Breast epithelium (tissue), 4 donors: Measurements from ENCODE around the gene UBIAD1. TPM values are rescaled to one million over a fixed set of nuclear protein-coding genes. Genes with fewer than 3 reads are reported as not detected.

ENCODE experiments used
- DNase-seq, 2 donors: peaks; one replicate each; pipeline ENCODE4 v3.0.0-alpha.2; 2019; ENCODE audit warnings: low spot score in 2 of 2
- H3K27ac ChIP-seq, 2 donors: fragments of 200-600 bp; sonication (generic) in 1 of 2; one replicate each; pipeline ENCODE4 v1.5.1; 2016 to 2019; ENCODE audit warnings: mild to moderate bottlenecking in 1 of 2
- H3K27me3 ChIP-seq, 2 donors: fragments of 200-600 bp; sonication (generic) in 1 of 2; one replicate each; pipeline versions ENCODE4 v1.5.1 to v1.6.0; 2017 to 2019; ENCODE audit warnings: control low read depth in 1 of 2, mild to moderate bottlenecking in 1 of 2
- H3K36me3 ChIP-seq: fragments of 200-600 bp; one replicate; pipeline ENCODE4 v1.5.1; 2019
- H3K4me1 ChIP-seq, 2 donors: fragments of 200-600 bp; sonication (generic); one replicate each; pipeline ENCODE4 v1.5.1; 2016 to 2019; ENCODE audit warnings: control low read depth in 1 of 2
- H3K4me3 ChIP-seq, 3 donors: fragments of 200-600 bp; sonication (generic); 1 replicate in 2 of 3; 2 replicates in 1 of 3; pipeline ENCODE4 v1.5.1; 2016 to 2019; ENCODE audit warnings: mild to moderate bottlenecking in 3 of 3, moderate library complexity in 2 of 3
- H3K9me3 ChIP-seq, 2 donors: fragments of 200-600 bp; sonication (generic) in 1 of 2; one replicate each; pipeline ENCODE4 v1.5.1; 2016 to 2019; ENCODE audit warnings: control low read depth in 1 of 2
- POLR2A ChIP-seq: fragments of 450-650 bp; IDR thresholded peaks from one replicate; pipeline ENCODE4 v1.6.1; 2016; ENCODE audit warnings: antibody characterized with exemption, mild to moderate bottlenecking, moderate library complexity
- POLR2AphosphoS5 ChIP-seq, 3 donors: sonication (generic); formaldehyde crosslinking; IDR thresholded peaks; one replicate each; pipeline ENCODE4 v1.6.1; 2017; ENCODE audit warnings: antibody characterized with exemption in 3 of 3
- intact Hi-C: fragments of 100-400 bp; cut with DNase I; formaldehyde crosslinking; loops from one replicate; pipeline ENCODE4 v1.15.1; 2023; ENCODE audit warnings: low total_unique reads
- total RNA-seq, 3 donors: library from RNA; depleted of rRNA; stranded (reverse); fragments of >200 nt; gene quantifications; one replicate each; pipeline ENCODE4 v1.1.0, GENCODE V29; 2016
- TF ChIP-seq, protein P1 (sequence below), 3 donors: fragments of 450-650 bp; IDR thresholded peaks; one replicate each; pipeline ENCODE4 v1.5.1; 2016 to 2017; ENCODE audit warnings: antibody characterized with exemption in 3 of 3, mild to moderate bottlenecking in 3 of 3, moderate library complexity in 3 of 3

The UBIAD1 gene
- total RNA-seq, 3 donors from 2014 or later: 13.4 to 20.6 (median 16.4) TPM

DNA sequence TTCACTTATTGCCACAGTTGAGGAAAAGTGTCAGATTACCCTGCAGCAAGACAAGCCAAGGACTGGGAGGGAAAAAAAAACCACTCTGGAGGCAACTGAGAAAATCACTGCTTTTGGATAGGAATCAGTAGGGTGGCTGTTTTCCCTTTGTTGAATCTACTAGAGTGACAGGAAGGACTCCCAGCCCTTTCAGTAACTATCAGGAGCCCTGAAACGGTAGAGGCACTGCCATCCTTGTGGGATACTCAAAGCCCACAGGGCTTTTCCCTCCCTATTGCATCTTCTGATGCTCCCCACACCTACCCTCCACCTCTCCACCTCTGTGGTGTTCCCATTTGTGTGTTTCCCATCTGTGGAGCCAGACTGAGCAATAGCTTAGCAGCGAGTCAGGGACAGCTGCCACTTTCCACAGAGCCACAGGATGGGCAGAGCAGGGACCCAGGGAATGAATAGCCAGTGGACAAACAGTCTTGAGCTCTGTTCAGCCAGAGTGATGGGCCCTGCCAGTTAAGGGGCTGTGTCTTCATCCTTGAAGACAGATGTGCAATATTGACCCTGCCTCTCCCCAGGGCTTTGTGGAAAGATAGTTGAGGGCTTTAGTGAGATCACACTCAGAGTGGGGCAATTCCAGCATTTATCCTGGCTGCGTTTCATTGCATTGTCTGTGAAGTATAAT, 13.9 kb downstream of the UBIAD1 start:
- H3K4me1 ChIP-seq: no peaks in the 10 kb centered on the region
- H3K9me3 ChIP-seq: no peaks in the 10 kb centered on the region
- intact Hi-C loops: loop anchor here (5.0 kb wide), 1 partner anchor 465 kb away; no protein-coding TSS in a partner anchor
- H3K27ac ChIP-seq: no peak overlapping the region
- DNase-seq: no peak
- no peaks in the 10 kb centered on the region for H3K36me3 ChIP-seq
- TF ChIP-seq, protein P1, sequence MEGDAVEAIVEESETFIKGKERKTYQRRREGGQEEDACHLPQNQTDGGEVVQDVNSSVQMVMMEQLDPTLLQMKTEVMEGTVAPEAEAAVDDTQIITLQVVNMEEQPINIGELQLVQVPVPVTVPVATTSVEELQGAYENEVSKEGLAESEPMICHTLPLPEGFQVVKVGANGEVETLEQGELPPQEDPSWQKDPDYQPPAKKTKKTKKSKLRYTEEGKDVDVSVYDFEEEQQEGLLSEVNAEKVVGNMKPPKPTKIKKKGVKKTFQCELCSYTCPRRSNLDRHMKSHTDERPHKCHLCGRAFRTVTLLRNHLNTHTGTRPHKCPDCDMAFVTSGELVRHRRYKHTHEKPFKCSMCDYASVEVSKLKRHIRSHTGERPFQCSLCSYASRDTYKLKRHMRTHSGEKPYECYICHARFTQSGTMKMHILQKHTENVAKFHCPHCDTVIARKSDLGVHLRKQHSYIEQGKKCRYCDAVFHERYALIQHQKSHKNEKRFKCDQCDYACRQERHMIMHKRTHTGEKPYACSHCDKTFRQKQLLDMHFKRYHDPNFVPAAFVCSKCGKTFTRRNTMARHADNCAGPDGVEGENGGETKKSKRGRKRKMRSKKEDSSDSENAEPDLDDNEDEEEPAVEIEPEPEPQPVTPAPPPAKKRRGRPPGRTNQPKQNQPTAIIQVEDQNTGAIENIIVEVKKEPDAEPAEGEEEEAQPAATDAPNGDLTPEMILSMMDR (IDR thresholded peaks at IDR 0.05): no peak
- no peak for TF ChIP-seq POLR2AphosphoS5 (IDR thresholded peaks at IDR 0.05)
- no peak for TF ChIP-seq POLR2A
- H3K27me3 ChIP-seq: no peaks in the 10 kb centered on the region
- no peak overlapping the region for H3K4me3 ChIP-seq

DNA sequence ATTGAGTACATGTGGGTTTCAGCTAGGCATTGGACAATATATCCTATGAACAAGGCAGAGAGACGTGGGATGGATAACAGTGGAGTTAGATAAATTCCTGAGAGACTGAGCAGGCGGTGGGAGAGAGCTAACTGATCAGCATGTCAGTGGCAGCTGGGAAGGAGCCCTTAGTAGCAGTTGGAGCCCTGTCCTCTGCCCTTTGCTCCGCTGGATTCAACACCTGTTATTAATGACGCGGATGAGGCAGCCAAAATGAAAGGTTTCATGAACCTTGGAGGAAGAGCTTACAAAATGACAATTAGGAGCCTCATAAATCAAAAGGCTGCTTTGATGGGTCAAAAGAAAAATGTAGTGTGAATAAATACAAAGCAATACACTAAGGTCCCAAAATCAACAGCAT, 16.1 kb downstream of the UBIAD1 start:
- Histone ChIP-seq H3K27ac (no peak overlapping the region), H3K4me1 (no peaks in the 10 kb centered on the region), H3K27me3 (no peaks in the 10 kb centered on the region), H3K36me3 (no peaks in the 10 kb centered on the region), H3K9me3 (no peaks in the 10 kb centered on the region), H3K4me3 (no peak overlapping the region)
- intact Hi-C loops: loop anchor here (5.0 kb wide), 1 partner anchor 467 kb away; no protein-coding TSS in a partner anchor
- DNase-seq: no peak
- TF ChIP-seq POLR2AphosphoS5 (IDR thresholded peaks at IDR 0.05) (no peak), POLR2A (no peak)
- TF ChIP-seq, protein P1 (IDR thresholded peaks at IDR 0.05): no peak

DNA sequence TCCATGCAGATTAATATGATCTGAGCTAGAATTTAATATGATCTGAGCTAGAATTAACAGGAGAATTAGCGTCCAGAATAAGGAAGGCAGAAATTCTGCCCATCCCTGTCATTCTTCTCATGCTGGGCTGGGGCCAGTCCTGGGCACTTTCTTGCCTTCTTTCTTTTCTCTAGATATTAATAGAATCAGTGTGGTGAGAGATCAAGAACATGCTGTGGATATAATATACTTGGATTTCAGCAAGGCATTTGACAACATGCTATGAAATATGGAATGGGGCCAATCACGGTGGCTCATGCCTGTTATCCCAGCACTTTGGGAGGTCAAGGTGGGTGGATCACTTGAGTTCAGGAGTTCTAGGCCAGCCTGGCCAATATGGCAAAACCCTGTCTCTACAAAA, 18.1 kb downstream of the UBIAD1 start:
- H3K9me3 ChIP-seq: no peaks in the 10 kb centered on the region
- no peak for DNase-seq
- H3K36me3 ChIP-seq: no peaks in the 10 kb centered on the region
- H3K27ac ChIP-seq: no peak overlapping the region
- TF ChIP-seq, protein P1 (IDR thresholded peaks at IDR 0.05): no peak
- TF ChIP-seq POLR2AphosphoS5 (IDR thresholded peaks at IDR 0.05) (no peak), POLR2A (no peak)
- H3K27me3 ChIP-seq: no peaks in the 10 kb centered on the region
- H3K4me1 ChIP-seq: no peaks in the 10 kb centered on the region
- intact Hi-C loops: no loop called here
- H3K4me3 ChIP-seq: no peak overlapping the region

DNA sequence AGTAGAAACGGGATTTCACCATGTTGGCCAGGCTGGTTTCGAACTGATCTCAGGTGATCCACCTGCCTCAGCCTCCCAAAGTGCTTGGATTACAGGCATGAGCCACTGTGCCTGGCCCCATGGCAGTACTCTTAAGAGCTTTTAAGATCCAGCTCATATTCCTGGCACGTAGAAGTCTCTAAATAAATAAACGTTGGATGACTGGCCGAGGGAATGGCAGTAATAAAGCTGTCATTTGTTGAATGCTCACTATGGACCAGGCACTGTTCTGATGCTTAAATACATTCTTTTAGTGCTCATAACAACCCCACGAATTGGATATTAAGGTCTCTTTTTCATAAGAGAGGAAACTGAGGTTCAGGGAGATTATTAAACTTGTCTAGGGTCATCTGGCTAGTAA, 20.9 kb downstream of the UBIAD1 start:
- Histone ChIP-seq H3K4me1 (no peaks in the 10 kb centered on the region), H3K9me3 (no peaks in the 10 kb centered on the region), H3K36me3 (no peaks in the 10 kb centered on the region), H3K27me3 (no peaks in the 10 kb centered on the region), H3K4me3 (no peak overlapping the region), H3K27ac (no peak overlapping the region)
- no peak for DNase-seq
- intact Hi-C loops: no loop called here
- TF ChIP-seq POLR2AphosphoS5 (IDR thresholded peaks at IDR 0.05): no peak
- TF ChIP-seq POLR2A: no peak
- TF ChIP-seq, protein P1 (IDR thresholded peaks at IDR 0.05): no peak

DNA sequence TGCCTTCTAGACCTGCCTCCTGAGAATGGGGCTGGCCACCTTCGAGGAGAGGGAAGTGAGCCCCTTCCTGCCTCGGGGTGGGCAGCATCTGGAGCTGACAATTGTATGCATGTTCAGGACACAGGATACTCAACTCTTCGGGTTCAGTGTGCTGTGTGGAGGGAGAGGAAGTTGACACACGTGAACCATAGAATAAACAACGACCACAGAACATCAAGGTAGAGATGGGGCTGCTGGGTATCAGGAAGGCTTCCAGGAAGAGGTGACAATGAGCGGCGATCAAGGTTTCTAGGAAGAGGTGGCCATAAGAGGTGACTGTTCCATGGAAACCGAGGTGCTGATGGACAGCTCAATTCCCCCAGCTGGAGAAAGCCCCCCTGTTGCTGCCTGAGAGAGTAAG, 22.0 kb downstream of the UBIAD1 start:
- TF ChIP-seq, protein P1 (IDR thresholded peaks at IDR 0.05): no peak
- TF ChIP-seq POLR2AphosphoS5 (IDR thresholded peaks at IDR 0.05) (no peak), POLR2A (no peak)
- H3K27ac ChIP-seq: no peak overlapping the region
- H3K36me3 ChIP-seq: no peaks in the 10 kb centered on the region
- no peaks in the 10 kb centered on the region for H3K27me3 ChIP-seq
- no peaks in the 10 kb centered on the region for H3K4me1 ChIP-seq
- no peaks in the 10 kb centered on the region for H3K9me3 ChIP-seq
- H3K4me3 ChIP-seq: no peak overlapping the region
- no peak for DNase-seq
- intact Hi-C loops: no loop called here
